IMR-90 (cell line): Measurements from ENCODE around the gene CYB5R3. TPM values are rescaled to one million over a fixed set of nuclear protein-coding genes. Genes with fewer than 3 reads are reported as not detected.

Source experiments
- ATAC-seq: fragments of 200-7000 bp; cut with Tn5 transposase; 2 replicates; pipeline ENCODE4 v1.9.1; 2020; ENCODE audit warnings: low read depth, mild to moderate bottlenecking, moderate library complexity
- BruUV-seq: library from RNA; stranded (reverse); fragments of 400-500 nt; replicated peaks from 2 replicates; lab custom pipeline; 2021; lab: Mats Ljungman, UMichigan
- CTCF ChIA-PET: fragments of 300-600 bp; formaldehyde crosslinking; extraction: SDS; loops from one replicate; lab custom pipeline; 2021; ENCODE audit warnings: antibody characterized with exemption; lab: Yijun Ruan, JAX
- POLR2A ChIA-PET: fragments of 300-600 bp; sonication (Branson Sonifier 250); formaldehyde crosslinking; loops from one replicate; lab custom pipeline; 2022; ENCODE audit warnings: antibody characterized with exemption; ENCODE audit not compliant: unreplicated experiment; lab: Charles Lee
- DNase-seq: peaks from one replicate; pipeline ENCODE4 v3.0.0; 2013
- H2AFZ ChIP-seq: replicated peaks from 2 replicates; pipeline ENCODE3; 2013; ENCODE audit warnings: low read length, mild to moderate bottlenecking; ENCODE audit not compliant: poor library complexity
- H2AK5ac ChIP-seq: 2 replicates; pipeline ENCODE4 v1.6.1; 2013; ENCODE audit warnings: low read depth, low read length, inconsistent platforms
- H2AK9ac ChIP-seq: replicated peaks from 2 replicates; pipeline ENCODE3; 2013; ENCODE audit warnings: mild to moderate bottlenecking, low read depth, low read length, moderate library complexity; ENCODE audit not compliant: poor library complexity
- H2BK120ac ChIP-seq: 2 replicates; pipeline ENCODE4 v1.6.1; 2013; ENCODE audit warnings: low read depth, low read length, inconsistent platforms
- H2BK15ac ChIP-seq: 3 replicates; pipeline ENCODE4 v1.6.1; 2013; ENCODE audit warnings: low read depth, low read length, inconsistent platforms
- H2BK20ac ChIP-seq: 2 replicates; pipeline ENCODE4 v1.6.1; 2013; ENCODE audit warnings: low read depth, mild to moderate bottlenecking, inconsistent platforms, low read length, moderate library complexity
- H2BK5ac ChIP-seq: 2 replicates; pipeline ENCODE4 v1.6.1; 2013; ENCODE audit warnings: mild to moderate bottlenecking, low read depth, low read length, inconsistent platforms; ENCODE audit not compliant: poor library complexity, severe bottlenecking
- H3K14ac ChIP-seq: replicated peaks from 2 replicates; pipeline ENCODE4 v1.6.1; 2013; ENCODE audit warnings: low read depth, low read length, inconsistent platforms
- H3K18ac ChIP-seq: 2 replicates; pipeline ENCODE4 v1.6.1; 2013; ENCODE audit warnings: low read depth, low read length, control low read depth
- H3K23ac ChIP-seq: 2 replicates; pipeline ENCODE4 v1.6.1; 2013; ENCODE audit warnings: low read depth, low read length, inconsistent platforms
- H3K27ac ChIP-seq: 2 replicates; pipeline ENCODE4 v1.5.1; 2013; ENCODE audit warnings: mild to moderate bottlenecking, control low read depth, low read length; ENCODE audit not compliant: insufficient read depth
- H3K27me3 ChIP-seq: 2 replicates; pipeline ENCODE4 v1.6.1; 2013; ENCODE audit warnings: low read length; ENCODE audit not compliant: control insufficient read depth, insufficient read depth
- H3K36me3 ChIP-seq: 2 replicates; pipeline ENCODE4 v1.6.1; 2013; ENCODE audit warnings: low read length, mixed read lengths; ENCODE audit not compliant: control insufficient read depth, insufficient read depth
- H3K4ac ChIP-seq: 2 replicates; pipeline ENCODE4 v1.6.1; 2013; ENCODE audit warnings: low read depth, low read length, inconsistent platforms
- H3K4me1 ChIP-seq: 2 replicates; pipeline ENCODE4 v1.6.1; 2013; ENCODE audit warnings: low read length, mixed read lengths; ENCODE audit not compliant: control insufficient read depth, insufficient read depth
- H3K4me2 ChIP-seq: 2 replicates; pipeline ENCODE4 v1.6.1; 2013; ENCODE audit warnings: low read depth, mild to moderate bottlenecking, control low read depth, low read length, moderate library complexity
- H3K4me3 ChIP-seq: 2 replicates; pipeline ENCODE4 v1.5.1; 2013; ENCODE audit warnings: low read depth, mild to moderate bottlenecking, control low read depth, low read length, moderate library complexity; ENCODE audit not compliant: insufficient read depth
- H3K56ac ChIP-seq: 2 replicates; pipeline ENCODE4 v1.6.1; 2013; ENCODE audit warnings: low read length, inconsistent platforms; ENCODE audit not compliant: insufficient read depth; ENCODE audit errors: extremely low read depth
- H3K79me1 ChIP-seq, 2 experiments: 2 replicates each; pipeline ENCODE4 v1.6.1; 2013; ENCODE audit warnings: low read length in 2 of 2, inconsistent platforms in 1 of 2, low read depth in 1 of 2
- H3K9ac ChIP-seq: 2 replicates; pipeline ENCODE4 v1.6.1; 2013; ENCODE audit warnings: low read depth, low read length, control low read depth
- H3K9me1 ChIP-seq: 2 replicates; pipeline ENCODE4 v1.6.1; 2013; ENCODE audit warnings: low read length, inconsistent platforms; ENCODE audit not compliant: insufficient read depth
- H3K9me3 ChIP-seq: 2 replicates; pipeline ENCODE4 v1.6.1; 2013; ENCODE audit warnings: low read length; ENCODE audit not compliant: control insufficient read depth, insufficient read depth
- H4K20me1 ChIP-seq: 2 replicates; pipeline ENCODE4 v1.6.1; 2013; ENCODE audit warnings: low read length, inconsistent platforms; ENCODE audit not compliant: insufficient read depth
- H4K5ac ChIP-seq: 2 replicates; pipeline ENCODE4 v1.6.1; 2013; ENCODE audit warnings: mild to moderate bottlenecking, low read depth, low read length, control low read depth
- H4K8ac ChIP-seq, 2 experiments: 2 replicates each; pipeline ENCODE4 v1.6.1; 2013; ENCODE audit warnings: low read depth in 2 of 2, low read length in 2 of 2, control low read depth in 1 of 2, inconsistent platforms in 1 of 2
- H4K91ac ChIP-seq: 2 replicates; pipeline ENCODE4 v1.6.1; 2013; ENCODE audit warnings: low read depth, low read length, inconsistent platforms; ENCODE audit not compliant: insufficient read depth
- BHLHE40 ChIP-seq: fragments of 150-350 bp; IDR thresholded peaks from 2 replicates; pipeline ENCODE4 v1.6.1; 2016; ENCODE audit warnings: mild to moderate bottlenecking, low read depth, low read length
- MAFK ChIP-seq: IDR thresholded peaks from 2 replicates; pipeline ENCODE4 v1.6.1; 2012; ENCODE audit warnings: low read depth, low read length, improper control_type of control experiment
- MAZ ChIP-seq: IDR thresholded peaks from 2 replicates; pipeline ENCODE4 v1.6.1; 2012; ENCODE audit warnings: low read depth, mild to moderate bottlenecking, low read length, improper control_type of control experiment, moderate library complexity, borderline replicate concordance
- NFE2L2 ChIP-seq: fragments of 150-350 bp; IDR thresholded peaks from 2 replicates; pipeline ENCODE4 v1.6.1; 2016; ENCODE audit warnings: low read depth, mild to moderate bottlenecking, low read length
- POLR2A ChIP-seq: IDR thresholded peaks from 2 replicates; pipeline ENCODE4 v1.6.1; 2012; ENCODE audit warnings: mild to moderate bottlenecking, low read depth, low read length
- RFX5 ChIP-seq: IDR thresholded peaks from 2 replicates; pipeline ENCODE4 v1.8.0; 2012; ENCODE audit warnings: low read depth, mild to moderate bottlenecking, low read length, moderate library complexity
- SMC3 ChIP-seq: fragments of 150-350 bp; IDR thresholded peaks from 2 replicates; pipeline ENCODE4 v1.6.1; 2016; ENCODE audit warnings: low read depth, mild to moderate bottlenecking, antibody characterized with exemption, low read length, moderate library complexity
- WGBS, 2 experiments: methylation state at CpG; one replicate each; pipeline versions ENCODE4 v1.1.5 to v1.1.7; 2013; ENCODE audit warnings: missing lambda C conversion rate in 2 of 2; ENCODE audit not compliant: insufficient read length in 1 of 2; ENCODE audit errors: extremely low coverage in 2 of 2; 5-methylcytosine and 5-hydroxymethylcytosine counted together
- dilution Hi-C: fragments of 300-500 bp; cut with HindIII; formaldehyde crosslinking; loops from one replicate; pipeline ENCODE4 v1.14.3; 2018; ENCODE audit warnings: low sequenced_read_pairs; ENCODE audit not compliant: unreplicated experiment
- in situ Hi-C: fragments of 300-500 bp; cut with MboI; formaldehyde crosslinking; loops from 3 replicates; pipeline ENCODE4 v1.14.3; 2019; ENCODE audit warnings: low sequenced_read_pairs, inconsistent platforms, mixed read lengths
- intact Hi-C: fragments of 100-400 bp; cut with micrococcal nuclease; formaldehyde crosslinking; loops from 2 replicates; pipeline ENCODE4 v1.10.0; 2022
- polyA plus RNA-seq, 3 experiments: library from polyadenylated mRNA; depleted of rRNA; stranded (reverse); fragments of >200 nt; gene quantifications; 2 replicates each; pipeline ENCODE4 v1.2.3, GENCODE V29; 2012; ENCODE audit warnings: low replicate concordance in 1 of 3
- total RNA-seq: library from RNA; depleted of rRNA; stranded (reverse); fragments of >200 nt; gene quantifications from 2 replicates; pipeline ENCODE4 v1.2.3, GENCODE V29; 2012
- TF ChIP-seq, protein P1 (sequence below): fragments of 150-350 bp; IDR thresholded peaks from 2 replicates; pipeline ENCODE4 v1.6.1; 2017; ENCODE audit warnings: mild to moderate bottlenecking, antibody characterized with exemption, low read length, low read depth
- TF ChIP-seq, protein P2 (sequence below): conservative IDR thresholded peaks from 2 replicates; pipeline ENCODE4 v1.5.1; 2012; ENCODE audit warnings: mild to moderate bottlenecking, low read depth, low read length, improper control_type of control experiment

CYB5R3 gene
- total and polyA plus RNA-seq, 2 of the 4 experiments (the other 2 are of a cell fraction) = 44.1 to 362 TPM

DNA sequence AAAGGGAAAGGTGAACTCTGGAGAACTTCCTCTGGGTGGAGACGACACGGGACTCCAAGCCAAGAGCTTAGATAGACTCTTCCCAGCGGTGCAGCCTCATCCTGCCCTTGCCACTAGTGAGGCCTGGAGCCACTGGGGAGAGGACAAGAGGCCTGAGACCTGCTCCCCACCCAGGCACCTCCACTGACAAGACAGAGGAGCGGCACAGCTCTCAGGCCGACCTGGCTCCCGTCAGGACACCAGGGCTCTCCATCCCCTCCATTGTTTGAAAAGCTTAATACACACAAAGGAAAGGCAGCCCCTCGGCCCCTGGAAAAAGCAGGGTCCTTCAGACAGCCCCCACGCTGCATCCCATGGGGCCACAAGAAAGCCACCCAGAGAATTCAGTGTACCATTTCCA, 64.1 kb downstream of the CYB5R3 start:
- TF ChIP-seq MAZ (no peak), NFE2L2 (no peak), SMC3 (no peak), POLR2A (no peak), BHLHE40 (no peak), RFX5 (no peak), MAFK (no peak)
- TF ChIP-seq, protein P1, sequence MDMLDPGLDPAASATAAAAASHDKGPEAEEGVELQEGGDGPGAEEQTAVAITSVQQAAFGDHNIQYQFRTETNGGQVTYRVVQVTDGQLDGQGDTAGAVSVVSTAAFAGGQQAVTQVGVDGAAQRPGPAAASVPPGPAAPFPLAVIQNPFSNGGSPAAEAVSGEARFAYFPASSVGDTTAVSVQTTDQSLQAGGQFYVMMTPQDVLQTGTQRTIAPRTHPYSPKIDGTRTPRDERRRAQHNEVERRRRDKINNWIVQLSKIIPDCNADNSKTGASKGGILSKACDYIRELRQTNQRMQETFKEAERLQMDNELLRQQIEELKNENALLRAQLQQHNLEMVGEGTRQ = no peak
- TF ChIP-seq, protein P2, sequence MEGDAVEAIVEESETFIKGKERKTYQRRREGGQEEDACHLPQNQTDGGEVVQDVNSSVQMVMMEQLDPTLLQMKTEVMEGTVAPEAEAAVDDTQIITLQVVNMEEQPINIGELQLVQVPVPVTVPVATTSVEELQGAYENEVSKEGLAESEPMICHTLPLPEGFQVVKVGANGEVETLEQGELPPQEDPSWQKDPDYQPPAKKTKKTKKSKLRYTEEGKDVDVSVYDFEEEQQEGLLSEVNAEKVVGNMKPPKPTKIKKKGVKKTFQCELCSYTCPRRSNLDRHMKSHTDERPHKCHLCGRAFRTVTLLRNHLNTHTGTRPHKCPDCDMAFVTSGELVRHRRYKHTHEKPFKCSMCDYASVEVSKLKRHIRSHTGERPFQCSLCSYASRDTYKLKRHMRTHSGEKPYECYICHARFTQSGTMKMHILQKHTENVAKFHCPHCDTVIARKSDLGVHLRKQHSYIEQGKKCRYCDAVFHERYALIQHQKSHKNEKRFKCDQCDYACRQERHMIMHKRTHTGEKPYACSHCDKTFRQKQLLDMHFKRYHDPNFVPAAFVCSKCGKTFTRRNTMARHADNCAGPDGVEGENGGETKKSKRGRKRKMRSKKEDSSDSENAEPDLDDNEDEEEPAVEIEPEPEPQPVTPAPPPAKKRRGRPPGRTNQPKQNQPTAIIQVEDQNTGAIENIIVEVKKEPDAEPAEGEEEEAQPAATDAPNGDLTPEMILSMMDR = no peak
- DNase-seq (no peak), ATAC-seq (no peak)
- POLR2A ChIA-PET = no interaction called here
- Histone ChIP-seq H3K4me3 (no peak overlapping the region), H4K91ac (no peak overlapping the region), H2BK20ac (no peak overlapping the region), H3K23ac (no peak overlapping the region), H3K9ac (no peak overlapping the region), H3K4me2 (no peak overlapping the region), H3K18ac (no peak overlapping the region), H2BK5ac (no peak overlapping the region), H4K8ac (no peak overlapping the region), H4K5ac (no peak overlapping the region), H3K4me1 (peaks cover 6% of the 10 kb centered on the region; the same call in 1 of the 2 replicates), H2BK120ac (no peak overlapping the region), H3K4ac (no peak overlapping the region), H2AFZ (no peak overlapping the region), H4K20me1 (no peaks in the 10 kb centered on the region), H2BK15ac (no peak overlapping the region), H3K79me1 (peaks cover 3 to 13% of the 10 kb centered on the region in 2 experiments; a peak in 3 of 4 replicates), H3K9me1 (no peaks in the 10 kb centered on the region), H3K27ac (no peak overlapping the region), H3K56ac (no peak overlapping the region), H2AK9ac (no peak overlapping the region), H3K9me3 (no peaks in the 10 kb centered on the region), H3K14ac (no peak overlapping the region), H2AK5ac (no peak overlapping the region), H3K36me3 (peaks cover 49% of the 10 kb centered on the region), H3K27me3 (no peaks in the 10 kb centered on the region)
- BruUV-seq = no TSS peak
- CTCF ChIA-PET = no interaction called here
- dilution Hi-C loops (no loop called here), in situ Hi-C loops (no loop called here), intact Hi-C loops (no loop called here)
- WGBS, 2 experiments = no CpG with 5 or more reads among the region's 8 CpGs
